GM10266 (cell line): ENCODE data around the gene TXK.
A peak's percentile ranks its signal among the peaks of the same experiment; 100 is the strongest.

ENCODE experiments used
- DNase-seq: peaks from one replicate; pipeline ENCODE4 v3.0.0; 2012; ENCODE audit errors: extremely low spot score
- TF ChIP-seq, protein P1 (sequence below): IDR thresholded peaks from 2 replicates; pipeline ENCODE4 v1.5.1; 2012; ENCODE audit warnings: mild to moderate bottlenecking, low read depth; ENCODE audit not compliant: control insufficient read depth, insufficient read depth; ENCODE audit errors: missing control alignments

Gene TXK

DNA sequence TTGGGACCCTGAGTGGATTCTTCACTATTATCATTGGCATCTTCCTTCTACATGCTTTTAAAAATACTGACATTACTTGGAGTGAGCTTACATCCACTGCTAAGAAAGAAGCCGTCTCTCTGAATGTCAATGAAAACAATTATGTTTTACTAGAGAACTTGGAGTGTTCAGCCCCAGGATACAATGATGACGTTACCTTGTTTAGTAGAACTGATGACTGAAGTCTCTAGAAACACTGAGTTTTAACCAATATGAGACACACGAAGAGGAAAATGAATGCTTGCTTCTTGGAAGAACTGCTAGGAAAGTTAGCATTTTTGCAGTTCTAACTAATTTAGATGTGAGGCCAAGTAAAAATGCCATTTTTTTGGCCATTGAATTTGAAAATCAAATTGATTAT is 98.1 kb downstream of the TXK start:
- DNase-seq, result no peak

DNA sequence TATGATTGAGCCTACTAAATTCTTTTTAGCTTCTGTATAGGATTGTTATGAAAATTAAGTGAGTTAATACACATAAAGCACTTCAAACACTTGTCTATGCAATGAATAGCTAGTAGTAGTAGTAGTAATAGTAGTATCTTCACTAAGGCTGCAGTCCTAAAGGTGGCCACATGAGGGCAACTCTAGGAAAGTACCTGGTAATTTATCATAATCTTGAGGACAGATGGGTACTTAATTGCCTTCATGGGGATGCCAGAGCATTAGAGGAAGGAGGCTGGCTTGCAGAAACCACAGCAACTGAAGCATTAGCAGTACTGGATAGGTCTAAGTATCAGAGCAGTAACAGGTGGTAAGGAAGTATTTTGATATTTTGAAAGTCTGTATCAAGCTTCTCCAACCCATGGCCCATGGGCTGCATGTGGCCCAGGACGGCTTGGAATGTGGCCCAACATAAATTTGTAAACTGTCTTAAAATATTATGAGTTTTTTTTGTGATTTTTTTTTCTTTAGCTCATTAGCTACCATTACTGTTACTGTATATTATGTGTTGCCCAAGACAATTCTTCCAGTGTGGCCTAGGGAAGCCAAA is 100.1 kb downstream of the TXK start:
- TF ChIP-seq, protein P1, sequence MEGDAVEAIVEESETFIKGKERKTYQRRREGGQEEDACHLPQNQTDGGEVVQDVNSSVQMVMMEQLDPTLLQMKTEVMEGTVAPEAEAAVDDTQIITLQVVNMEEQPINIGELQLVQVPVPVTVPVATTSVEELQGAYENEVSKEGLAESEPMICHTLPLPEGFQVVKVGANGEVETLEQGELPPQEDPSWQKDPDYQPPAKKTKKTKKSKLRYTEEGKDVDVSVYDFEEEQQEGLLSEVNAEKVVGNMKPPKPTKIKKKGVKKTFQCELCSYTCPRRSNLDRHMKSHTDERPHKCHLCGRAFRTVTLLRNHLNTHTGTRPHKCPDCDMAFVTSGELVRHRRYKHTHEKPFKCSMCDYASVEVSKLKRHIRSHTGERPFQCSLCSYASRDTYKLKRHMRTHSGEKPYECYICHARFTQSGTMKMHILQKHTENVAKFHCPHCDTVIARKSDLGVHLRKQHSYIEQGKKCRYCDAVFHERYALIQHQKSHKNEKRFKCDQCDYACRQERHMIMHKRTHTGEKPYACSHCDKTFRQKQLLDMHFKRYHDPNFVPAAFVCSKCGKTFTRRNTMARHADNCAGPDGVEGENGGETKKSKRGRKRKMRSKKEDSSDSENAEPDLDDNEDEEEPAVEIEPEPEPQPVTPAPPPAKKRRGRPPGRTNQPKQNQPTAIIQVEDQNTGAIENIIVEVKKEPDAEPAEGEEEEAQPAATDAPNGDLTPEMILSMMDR, result peak; percentile 51
- DNase-seq, result no peak

More for the DNA sequence above, 98.1 kb downstream of the TXK start:
- TF ChIP-seq, protein P1, result no peak

DNA sequence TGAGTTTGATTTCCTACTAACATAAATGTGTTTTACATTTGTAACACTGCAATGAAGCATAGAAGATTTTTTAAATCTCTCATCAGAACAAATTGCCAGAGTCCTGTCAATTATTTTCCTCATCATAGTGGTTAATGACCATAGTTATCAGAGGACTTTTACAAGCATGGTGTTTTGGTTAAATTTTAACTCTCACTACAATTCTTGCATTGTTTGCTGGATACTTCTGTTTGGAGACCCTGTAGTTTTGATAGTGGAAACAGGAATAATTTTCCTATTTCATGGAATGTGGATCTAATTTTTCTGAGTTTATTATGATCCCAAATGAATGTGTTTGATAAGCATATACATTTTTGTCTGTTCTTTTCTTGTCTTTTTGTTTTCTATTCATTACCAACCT is 100.6 kb downstream of the TXK start:
- TF ChIP-seq, protein P1, result no peak
- DNase-seq, result no peak

DNA sequence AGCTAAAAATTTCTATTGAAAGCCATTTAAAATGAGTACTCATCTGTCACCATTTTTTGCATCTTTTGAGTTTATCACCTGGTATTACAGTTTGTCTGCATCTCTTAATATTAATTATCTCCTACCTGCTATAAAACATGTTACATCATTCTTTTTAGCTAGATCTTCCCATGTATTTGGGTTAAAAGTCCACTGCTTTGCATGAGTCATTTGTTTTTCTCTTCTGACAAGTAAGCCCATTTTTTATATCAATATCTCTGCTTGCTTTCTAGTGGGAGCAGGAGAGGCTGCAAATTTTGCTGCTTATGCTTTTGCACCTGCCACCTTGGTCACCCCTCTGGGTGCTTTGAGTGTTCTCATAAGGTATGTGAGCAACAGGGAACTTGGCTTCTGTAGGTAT is 101.3 kb downstream of the TXK start:
- TF ChIP-seq, protein P1, result no peak
- DNase-seq, result no peak

DNA sequence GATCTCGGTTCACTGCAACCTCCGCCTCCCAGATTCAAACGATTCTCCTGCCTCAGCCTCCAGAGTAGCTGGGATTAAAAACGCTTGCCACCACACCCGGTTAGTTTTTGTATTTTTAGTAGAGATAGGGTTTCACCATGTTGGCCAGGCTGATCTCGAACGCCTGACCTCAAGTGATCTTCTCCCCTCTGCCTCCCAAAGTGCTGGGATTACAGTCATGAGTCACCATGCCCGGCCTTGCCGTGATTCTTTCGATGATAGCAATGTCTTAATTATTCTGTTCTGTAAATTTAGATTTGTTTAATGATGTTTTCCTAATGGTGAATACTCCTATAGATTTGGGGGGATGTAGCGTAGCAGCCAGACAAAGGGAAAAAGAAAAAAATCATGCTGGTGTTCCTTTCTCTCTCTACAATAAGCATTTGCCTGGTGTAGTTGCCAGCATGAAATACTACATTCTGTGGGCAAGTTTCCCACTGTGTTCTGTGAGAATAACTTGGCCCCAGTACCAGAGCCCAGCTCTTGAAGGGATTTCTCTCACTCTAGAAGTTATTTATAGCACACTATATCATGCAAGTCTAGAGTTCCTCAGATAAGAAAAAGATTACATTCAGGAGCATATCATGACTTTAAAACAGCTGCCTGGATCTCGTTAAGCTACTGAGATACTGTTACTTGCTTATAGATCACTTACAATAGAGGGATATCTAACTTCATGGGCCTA is 102.1 kb downstream of the TXK start:
- TF ChIP-seq, protein P1, result no peak

DNA sequence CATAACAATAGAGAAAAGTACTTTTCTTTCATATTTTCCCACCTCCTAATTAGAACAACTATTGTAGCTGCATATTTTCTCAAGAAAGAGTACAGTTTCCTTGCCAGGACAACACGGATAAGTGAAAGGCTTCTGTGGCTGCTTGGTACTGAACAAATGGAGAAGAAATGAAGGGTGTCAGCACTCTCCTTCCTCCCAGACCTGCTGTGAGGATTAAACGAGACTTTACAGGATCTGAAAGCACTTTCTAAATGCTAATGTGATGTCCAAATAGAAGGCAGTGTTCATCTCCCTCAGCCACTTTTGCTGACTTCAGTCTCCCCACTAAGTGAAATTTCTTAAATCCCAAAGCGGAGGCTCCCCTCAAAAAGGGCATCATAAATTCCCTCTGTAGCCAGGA is 103.6 kb downstream of the TXK start:
- no peak for DNase-seq
- TF ChIP-seq, protein P1, result no peak

More for the DNA sequence above, 102.1 kb downstream of the TXK start:
- no peak for DNase-seq

DNA sequence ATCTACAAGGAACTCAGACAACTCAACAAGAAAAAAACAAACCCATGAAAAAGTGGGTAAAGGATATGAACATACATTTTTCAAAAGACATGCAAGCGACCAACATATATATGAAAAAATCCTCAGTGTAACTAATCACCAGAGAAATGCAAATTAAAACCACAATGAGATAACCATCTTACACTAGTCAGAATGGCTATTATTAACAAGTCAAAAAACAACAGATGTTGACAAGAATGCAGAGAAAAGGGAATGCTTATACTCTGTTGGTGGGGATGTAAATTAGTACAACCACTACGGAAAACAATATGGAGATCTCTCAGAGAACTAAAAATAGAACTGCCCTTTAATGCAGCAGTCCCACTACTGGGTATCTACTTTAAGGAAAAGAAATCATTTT is 105.4 kb downstream of the TXK start:
- TF ChIP-seq, protein P1, result no peak

More for the DNA sequence above, 105.4 kb downstream of the TXK start:
- no peak for DNase-seq
